Measurements from ENCODE around the gene SERBP1.

DNA sequence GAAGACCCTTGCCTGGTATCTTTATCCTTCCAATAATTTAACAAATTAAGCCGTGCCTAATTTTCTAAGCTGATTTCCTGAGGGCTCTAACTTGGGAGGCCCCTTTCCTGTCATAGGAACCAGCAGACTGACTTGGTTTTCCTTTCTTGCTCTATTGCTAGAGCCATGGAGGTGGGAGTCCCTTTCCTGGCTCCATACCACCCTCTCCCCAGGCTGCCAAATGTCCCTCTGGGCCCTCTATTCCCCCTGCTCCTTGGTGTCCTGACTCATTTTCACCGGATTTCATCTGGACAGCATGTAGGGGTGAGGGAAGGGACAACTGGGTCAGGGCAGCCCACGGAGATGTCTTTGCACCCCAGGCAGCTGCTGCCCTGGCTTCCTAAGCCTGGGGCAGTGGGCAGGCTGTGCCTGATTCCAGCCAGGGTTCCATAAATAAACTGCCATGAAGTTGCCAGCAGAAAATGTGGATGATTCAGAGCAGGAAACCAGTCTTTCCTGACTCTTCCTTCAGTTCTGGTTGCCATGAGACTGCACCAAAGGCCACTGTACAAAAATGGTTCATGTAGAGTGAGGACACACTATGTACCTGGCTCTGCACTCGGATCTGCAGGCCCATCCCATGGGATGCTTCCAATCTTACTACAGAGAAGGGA lies 38.0 kb upstream of the SERBP1 start:
- TF ChIP-seq, protein P1, sequence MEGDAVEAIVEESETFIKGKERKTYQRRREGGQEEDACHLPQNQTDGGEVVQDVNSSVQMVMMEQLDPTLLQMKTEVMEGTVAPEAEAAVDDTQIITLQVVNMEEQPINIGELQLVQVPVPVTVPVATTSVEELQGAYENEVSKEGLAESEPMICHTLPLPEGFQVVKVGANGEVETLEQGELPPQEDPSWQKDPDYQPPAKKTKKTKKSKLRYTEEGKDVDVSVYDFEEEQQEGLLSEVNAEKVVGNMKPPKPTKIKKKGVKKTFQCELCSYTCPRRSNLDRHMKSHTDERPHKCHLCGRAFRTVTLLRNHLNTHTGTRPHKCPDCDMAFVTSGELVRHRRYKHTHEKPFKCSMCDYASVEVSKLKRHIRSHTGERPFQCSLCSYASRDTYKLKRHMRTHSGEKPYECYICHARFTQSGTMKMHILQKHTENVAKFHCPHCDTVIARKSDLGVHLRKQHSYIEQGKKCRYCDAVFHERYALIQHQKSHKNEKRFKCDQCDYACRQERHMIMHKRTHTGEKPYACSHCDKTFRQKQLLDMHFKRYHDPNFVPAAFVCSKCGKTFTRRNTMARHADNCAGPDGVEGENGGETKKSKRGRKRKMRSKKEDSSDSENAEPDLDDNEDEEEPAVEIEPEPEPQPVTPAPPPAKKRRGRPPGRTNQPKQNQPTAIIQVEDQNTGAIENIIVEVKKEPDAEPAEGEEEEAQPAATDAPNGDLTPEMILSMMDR (IDR thresholded peaks at IDR 0.05), result no peak
- TF ChIP-seq, protein P2, sequence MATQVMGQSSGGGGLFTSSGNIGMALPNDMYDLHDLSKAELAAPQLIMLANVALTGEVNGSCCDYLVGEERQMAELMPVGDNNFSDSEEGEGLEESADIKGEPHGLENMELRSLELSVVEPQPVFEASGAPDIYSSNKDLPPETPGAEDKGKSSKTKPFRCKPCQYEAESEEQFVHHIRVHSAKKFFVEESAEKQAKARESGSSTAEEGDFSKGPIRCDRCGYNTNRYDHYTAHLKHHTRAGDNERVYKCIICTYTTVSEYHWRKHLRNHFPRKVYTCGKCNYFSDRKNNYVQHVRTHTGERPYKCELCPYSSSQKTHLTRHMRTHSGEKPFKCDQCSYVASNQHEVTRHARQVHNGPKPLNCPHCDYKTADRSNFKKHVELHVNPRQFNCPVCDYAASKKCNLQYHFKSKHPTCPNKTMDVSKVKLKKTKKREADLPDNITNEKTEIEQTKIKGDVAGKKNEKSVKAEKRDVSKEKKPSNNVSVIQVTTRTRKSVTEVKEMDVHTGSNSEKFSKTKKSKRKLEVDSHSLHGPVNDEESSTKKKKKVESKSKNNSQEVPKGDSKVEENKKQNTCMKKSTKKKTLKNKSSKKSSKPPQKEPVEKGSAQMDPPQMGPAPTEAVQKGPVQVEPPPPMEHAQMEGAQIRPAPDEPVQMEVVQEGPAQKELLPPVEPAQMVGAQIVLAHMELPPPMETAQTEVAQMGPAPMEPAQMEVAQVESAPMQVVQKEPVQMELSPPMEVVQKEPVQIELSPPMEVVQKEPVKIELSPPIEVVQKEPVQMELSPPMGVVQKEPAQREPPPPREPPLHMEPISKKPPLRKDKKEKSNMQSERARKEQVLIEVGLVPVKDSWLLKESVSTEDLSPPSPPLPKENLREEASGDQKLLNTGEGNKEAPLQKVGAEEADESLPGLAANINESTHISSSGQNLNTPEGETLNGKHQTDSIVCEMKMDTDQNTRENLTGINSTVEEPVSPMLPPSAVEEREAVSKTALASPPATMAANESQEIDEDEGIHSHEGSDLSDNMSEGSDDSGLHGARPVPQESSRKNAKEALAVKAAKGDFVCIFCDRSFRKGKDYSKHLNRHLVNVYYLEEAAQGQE (IDR thresholded peaks at IDR 0.05; ENCODE audit: insufficient read depth in 1 of 2, low read depth in 2 of 2, low read length in 1 of 2), result no peak

All from Panc1 (cell line).